Measurements from ENCODE around the gene IL31.

The IL31 gene

DNA sequence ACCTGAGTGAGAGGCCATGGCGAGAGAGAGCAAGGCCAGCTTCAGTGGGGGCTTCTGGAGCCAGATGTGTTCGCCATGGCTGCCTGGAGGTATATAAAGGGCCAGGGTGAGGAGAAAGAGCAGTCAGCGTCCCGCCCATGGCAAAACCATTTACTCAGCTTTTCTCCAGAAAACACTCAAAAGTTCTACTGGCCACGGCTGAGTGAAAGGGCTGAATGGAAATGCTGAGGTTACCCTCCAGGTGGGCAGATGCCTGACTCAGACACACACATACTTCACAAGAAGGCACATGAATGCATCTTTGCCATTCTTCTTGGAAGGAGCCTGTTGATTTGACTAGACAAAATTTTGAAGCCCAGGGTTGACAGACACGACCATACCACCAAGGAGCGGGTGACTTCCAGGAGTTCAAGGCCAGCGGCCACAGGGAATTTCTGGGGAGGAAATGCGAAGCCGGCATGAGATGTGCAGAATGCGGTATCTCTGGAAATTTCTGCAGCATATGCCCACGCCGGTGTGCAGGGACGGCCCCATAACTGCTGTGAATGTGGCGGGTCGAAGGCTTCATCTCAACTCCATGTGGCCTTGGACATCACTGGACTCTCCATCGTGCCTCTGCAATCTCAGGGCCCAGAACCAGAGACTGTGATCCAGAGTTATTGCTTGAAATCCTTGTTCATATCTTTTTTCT, at the start of gene IL31:
Gene IL31, minus strand, starts transcription at position 67 of the 691 bp plus-strand sequence. Its CDS starts 49 bp downstream, at position 18.
- Histone ChIP-seq H3K9ac (ENCODE audit: low read length) (no peak within 1 kb of the TSS), H3K27me3 (ENCODE audit: control insufficient read depth, insufficient read depth, low read length) (no peaks in the 10 kb centered on the region), H3K27ac (ENCODE audit: low read depth, low read length) (no peak within 1 kb of the TSS), H3K4me1 (ENCODE audit: control insufficient read depth, insufficient read depth, low read length) (no peaks in the 10 kb centered on the region), H3K36me3 (ENCODE audit: control insufficient read depth, insufficient read depth, low read length) (no peaks in the 10 kb centered on the region), H3K4me3 (ENCODE audit: low read length) (no peak within 1 kb of the TSS)

DNA sequence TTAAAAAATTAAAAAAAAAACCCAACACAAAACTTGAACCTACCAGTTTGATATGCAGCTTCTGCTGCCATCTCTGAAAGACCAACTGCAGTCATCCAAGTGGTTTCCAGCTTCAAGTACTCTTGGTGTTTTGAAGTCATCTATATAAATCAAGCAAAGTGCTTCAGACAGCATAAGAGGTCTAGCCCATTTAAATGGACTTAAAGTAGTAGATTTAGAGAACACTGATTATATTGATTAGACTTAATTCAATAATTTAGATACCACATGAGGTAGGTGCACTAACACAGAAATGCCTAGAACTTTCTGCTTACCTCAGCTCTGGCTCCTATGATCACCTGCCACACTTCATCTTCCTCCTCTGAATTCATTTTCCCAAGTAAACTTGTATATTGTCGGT, 42.4 kb upstream of the IL31 start:
- Histone ChIP-seq H3K9ac (ENCODE audit: low read length) (no peak overlapping the region), H3K27me3 (ENCODE audit: control insufficient read depth, insufficient read depth, low read length) (no peaks in the 10 kb centered on the region), H3K4me1 (ENCODE audit: control insufficient read depth, insufficient read depth, low read length) (no peaks in the 10 kb centered on the region), H3K27ac (ENCODE audit: low read depth, low read length) (no peak overlapping the region), H3K4me3 (ENCODE audit: low read length) (no peak overlapping the region), H3K36me3 (ENCODE audit: control insufficient read depth, insufficient read depth, low read length) (peaks cover 37% of the 10 kb centered on the region)

DNA sequence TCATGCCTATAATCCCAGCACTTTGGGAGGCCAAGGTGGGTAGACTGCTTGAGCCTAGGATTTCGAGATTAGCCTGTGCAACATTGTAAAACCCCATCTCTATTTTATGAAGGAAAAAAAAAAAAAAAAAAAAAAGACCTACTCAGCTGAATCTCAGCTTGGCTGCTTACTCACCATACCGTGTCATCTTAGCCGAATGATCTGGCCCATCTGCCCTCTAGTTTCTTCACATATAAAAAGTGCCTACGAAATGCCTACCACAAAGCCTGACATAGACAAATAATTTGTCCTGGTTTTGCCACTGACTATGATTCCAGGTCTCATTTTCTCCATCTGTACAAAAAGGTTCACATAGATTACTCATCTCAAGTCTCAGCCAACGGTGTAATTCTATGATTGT, 41.8 kb upstream of the IL31 start:
- H3K4me3 ChIP-seq (ENCODE audit: low read length) = no peak overlapping the region
- no peaks in the 10 kb centered on the region for H3K27me3 ChIP-seq (ENCODE audit: control insufficient read depth, insufficient read depth, low read length)
- peaks cover 35% of the 10 kb centered on the region for H3K36me3 ChIP-seq (ENCODE audit: control insufficient read depth, insufficient read depth, low read length)
- no peak overlapping the region for H3K27ac ChIP-seq (ENCODE audit: low read depth, low read length)
- H3K9ac ChIP-seq (ENCODE audit: low read length) = no peak overlapping the region
- H3K4me1 ChIP-seq (ENCODE audit: control insufficient read depth, insufficient read depth, low read length) = no peaks in the 10 kb centered on the region

DNA sequence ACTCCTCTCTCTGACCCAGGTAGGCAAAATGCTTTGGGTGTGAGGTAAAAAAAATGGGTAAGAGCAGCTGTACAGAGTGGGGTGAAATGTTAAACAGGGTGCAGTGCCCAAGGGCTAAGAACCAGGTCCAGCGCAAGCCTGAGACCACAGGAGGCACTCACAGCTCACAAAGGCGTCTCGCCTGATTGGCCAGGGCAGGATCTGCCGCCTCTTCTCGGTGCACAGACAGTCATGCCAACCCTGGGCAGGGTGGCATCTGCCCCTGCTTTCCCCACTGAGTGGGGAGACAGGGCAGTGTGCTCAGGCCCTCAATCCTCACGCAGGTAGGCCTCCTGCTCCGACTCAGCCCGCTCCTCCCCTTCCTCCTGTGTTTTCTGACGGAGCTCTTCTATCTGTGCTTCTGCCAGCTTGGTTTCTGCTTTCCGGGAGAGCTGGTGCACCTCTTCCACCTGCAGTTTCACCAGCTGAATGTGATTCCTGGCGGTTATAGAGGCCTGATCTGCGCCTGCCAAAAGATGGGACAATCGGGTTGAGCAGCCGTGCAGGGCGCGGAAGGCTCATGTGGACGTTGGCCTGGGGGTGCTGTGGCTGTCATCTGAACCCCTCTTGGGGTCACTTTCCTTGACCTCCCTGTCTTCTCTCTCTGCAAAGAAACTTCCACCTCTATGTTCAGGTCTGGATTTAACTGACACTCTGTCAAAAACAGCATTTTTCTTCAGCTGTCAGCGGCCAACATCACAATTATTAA, 34.2 kb upstream of the IL31 start:
- H3K4me1 ChIP-seq (ENCODE audit: control insufficient read depth, insufficient read depth, low read length) = no peaks in the 10 kb centered on the region
- peaks cover 24% of the 10 kb centered on the region for H3K36me3 ChIP-seq (ENCODE audit: control insufficient read depth, insufficient read depth, low read length)
- H3K9ac ChIP-seq (ENCODE audit: low read length) = no peak overlapping the region
- peaks cover 4% of the 10 kb centered on the region for H3K27me3 ChIP-seq (ENCODE audit: control insufficient read depth, insufficient read depth, low read length)
- no peak overlapping the region for H3K4me3 ChIP-seq (ENCODE audit: low read length)
- H3K27ac ChIP-seq (ENCODE audit: low read depth, low read length) = no peak overlapping the region

DNA sequence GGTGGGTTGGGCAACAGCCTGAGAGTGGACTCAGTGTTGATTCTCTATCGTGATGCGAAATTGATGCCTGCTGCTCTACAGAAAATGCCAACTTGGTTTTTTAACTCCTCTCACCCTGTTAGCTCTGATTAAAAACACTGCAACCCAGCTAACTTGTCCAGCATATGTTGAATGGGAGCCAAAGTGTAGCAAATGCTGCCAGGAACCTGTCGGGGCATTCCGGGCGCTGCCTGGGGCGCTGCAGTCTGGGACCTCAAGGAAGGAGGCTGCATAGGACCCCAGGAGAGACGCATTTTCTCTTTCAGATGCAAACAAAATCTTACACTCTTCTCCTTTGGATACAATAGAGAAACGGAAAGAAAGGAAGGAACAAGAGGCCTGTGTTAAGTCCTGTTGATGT, 33.4 kb upstream of the IL31 start:
- H3K36me3 ChIP-seq (ENCODE audit: control insufficient read depth, insufficient read depth, low read length) = peaks cover 20% of the 10 kb centered on the region
- H3K27ac ChIP-seq (ENCODE audit: low read depth, low read length) = no peak overlapping the region

DNA sequence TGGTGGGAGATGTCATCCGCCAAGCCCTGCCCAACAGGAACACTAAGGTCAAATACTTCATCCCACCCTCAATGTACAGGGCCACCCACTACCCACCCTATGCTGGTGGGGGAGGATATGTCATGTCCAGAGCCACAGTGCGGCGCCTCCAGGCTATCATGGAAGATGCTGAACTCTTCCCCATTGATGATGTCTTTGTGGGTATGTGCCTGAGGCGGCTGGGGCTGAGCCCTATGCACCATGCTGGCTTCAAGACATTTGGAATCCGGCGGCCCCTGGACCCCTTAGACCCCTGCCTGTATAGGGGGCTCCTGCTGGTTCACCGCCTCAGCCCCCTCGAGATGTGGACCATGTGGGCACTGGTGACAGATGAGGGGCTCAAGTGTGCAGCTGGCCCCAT, 33.0 kb upstream of the IL31 start:
- H3K36me3 ChIP-seq (ENCODE audit: control insufficient read depth, insufficient read depth, low read length) = peaks cover 20% of the 10 kb centered on the region

More for the DNA sequence above, 33.4 kb upstream of the IL31 start:
- Histone ChIP-seq H3K9ac (ENCODE audit: low read length) (no peak overlapping the region), H3K27me3 (ENCODE audit: control insufficient read depth, insufficient read depth, low read length) (peaks cover 7% of the 10 kb centered on the region), H3K4me3 (ENCODE audit: low read length) (no peak overlapping the region), H3K4me1 (ENCODE audit: control insufficient read depth, insufficient read depth, low read length) (no peaks in the 10 kb centered on the region)

DNA sequence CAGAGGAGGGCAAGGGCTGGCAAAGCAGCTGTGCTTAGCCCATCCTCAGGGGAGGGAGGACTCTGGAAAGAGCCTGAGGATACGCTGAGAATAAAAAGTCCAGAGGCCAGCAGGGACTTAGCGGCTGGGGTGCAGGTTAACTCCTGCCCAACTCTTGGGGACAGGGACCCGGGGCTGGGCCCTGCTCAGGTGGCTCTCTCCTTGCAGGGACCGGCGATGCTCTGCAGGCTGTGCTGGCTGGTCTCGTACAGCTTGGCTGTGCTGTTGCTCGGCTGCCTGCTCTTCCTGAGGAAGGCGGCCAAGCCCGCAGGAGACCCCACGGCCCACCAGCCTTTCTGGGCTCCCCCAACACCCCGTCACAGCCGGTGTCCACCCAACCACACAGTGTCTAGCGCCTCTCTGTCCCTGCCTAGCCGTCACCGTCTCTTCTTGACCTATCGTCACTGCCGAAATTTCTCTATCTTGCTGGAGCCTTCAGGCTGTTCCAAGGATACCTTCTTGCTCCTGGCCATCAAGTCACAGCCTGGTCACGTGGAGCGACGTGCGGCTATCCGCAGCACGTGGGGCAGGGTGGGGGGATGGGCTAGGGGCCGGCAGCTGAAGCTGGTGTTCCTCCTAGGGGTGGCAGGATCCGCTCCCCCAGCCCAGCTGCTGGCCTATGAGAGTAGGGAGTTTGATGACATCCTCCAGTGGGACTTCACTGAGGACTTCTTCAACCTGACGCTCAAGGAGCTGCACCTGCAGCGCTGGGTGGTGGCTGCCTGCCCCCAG, 32.3 kb upstream of the IL31 start:
- Histone ChIP-seq H3K4me1 (ENCODE audit: control insufficient read depth, insufficient read depth, low read length) (no peaks in the 10 kb centered on the region), H3K27ac (ENCODE audit: low read depth, low read length) (no peak overlapping the region), H3K9ac (ENCODE audit: low read length) (no peak overlapping the region), H3K4me3 (ENCODE audit: low read length) (no peak overlapping the region), H3K27me3 (ENCODE audit: control insufficient read depth, insufficient read depth, low read length) (peaks cover 7% of the 10 kb centered on the region), H3K36me3 (ENCODE audit: control insufficient read depth, insufficient read depth, low read length) (peaks cover 17% of the 10 kb centered on the region)

More for the DNA sequence above, 33.0 kb upstream of the IL31 start:
- Histone ChIP-seq H3K9ac (ENCODE audit: low read length) (no peak overlapping the region), H3K4me1 (ENCODE audit: control insufficient read depth, insufficient read depth, low read length) (no peaks in the 10 kb centered on the region), H3K27me3 (ENCODE audit: control insufficient read depth, insufficient read depth, low read length) (peaks cover 7% of the 10 kb centered on the region), H3K27ac (ENCODE audit: low read depth, low read length) (no peak overlapping the region), H3K4me3 (ENCODE audit: low read length) (no peak overlapping the region)

DNA sequence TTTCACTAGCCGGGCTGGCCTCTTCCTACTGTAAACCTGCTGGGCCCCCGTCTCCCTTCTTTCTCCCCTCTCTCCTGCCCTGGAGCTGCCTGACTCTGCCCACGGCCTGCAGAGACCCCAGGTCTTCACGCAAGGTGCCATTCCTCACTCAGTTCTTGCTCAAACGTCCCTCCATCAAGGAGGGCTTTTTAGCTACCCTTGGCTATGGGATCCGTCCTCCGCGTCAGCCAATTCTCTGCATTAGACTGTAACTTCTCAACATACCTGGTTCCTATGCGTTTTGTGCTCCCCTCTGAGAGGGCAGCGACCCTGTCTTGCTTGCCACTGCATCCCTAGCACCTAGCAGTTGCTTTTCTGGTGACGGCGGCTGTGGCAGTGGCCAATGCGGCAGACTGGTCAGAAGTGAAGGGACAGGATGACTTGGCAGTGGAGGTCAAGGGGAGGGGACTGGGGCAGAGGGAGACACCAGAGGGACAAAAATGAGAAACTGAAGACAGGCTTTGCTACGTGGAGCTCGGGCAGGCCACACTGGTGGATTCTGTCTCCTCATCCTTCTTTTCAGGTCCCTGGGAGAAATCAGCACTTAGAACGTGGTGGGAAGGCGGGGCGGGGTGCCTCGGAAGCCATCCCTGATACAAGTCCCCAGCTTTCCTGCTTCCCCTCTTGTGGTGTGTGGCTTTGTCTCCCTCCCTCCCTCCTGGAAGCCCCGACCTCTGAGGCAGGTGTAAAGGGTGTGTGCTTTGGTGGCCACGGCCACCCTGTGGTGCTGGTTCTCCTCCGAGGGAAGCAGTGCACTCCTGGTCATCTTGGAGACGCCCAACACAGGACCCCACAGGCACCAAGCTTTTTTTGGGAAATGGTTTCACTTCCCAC, 31.3 kb upstream of the IL31 start:
- Histone ChIP-seq H3K27me3 (ENCODE audit: control insufficient read depth, insufficient read depth, low read length) (peaks cover 10% of the 10 kb centered on the region), H3K4me3 (ENCODE audit: low read length) (no peak overlapping the region), H3K36me3 (ENCODE audit: control insufficient read depth, insufficient read depth, low read length) (peaks cover 14% of the 10 kb centered on the region), H3K4me1 (ENCODE audit: control insufficient read depth, insufficient read depth, low read length) (no peaks in the 10 kb centered on the region), H3K9ac (ENCODE audit: low read length) (no peak overlapping the region), H3K27ac (ENCODE audit: low read depth, low read length) (no peak overlapping the region)

DNA sequence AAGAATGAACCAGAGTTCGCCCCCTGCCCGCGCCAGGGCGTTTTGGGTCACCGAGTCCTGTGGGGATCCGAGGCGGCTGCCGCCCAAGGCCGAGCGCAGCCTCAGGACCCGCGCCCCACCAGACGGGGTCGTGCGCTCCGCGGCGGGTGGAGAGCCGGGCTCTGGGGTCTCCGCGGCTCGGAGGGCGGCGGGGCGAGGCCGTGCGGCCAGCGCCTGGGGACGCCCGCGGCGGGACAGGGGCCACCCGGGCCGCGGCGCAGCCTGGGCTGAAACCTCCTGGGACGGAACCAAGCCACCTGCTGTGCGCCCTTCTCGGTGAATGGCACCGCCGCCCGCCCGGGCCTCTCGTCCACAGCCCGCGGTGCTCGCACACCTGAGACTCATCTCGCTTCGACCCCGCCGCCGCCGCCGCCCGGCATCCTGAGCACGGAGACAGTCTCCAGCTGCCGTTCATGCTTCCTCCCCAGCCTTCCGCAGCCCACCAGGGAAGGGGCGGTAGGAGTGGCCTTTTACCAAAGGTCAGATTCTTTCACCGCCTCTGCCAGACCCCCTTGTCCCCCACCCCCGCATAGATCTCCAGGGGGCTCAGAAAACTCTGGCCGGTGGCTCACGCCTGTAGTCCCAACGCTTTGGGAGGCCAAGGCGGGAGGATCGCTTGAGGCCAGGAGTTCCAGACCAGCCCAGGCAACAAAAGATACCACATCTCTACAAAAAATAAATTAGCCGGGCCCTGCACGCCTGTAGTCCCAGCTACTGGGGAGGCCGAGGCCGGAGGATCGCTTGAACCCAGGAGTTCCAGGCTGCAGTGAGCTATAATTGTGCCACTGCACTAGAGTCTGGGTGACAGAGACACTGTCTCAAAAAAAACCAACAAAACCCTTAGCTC, 30.4 kb upstream of the IL31 start:
- H3K9ac ChIP-seq (ENCODE audit: low read length) = no peak overlapping the region
- no peak overlapping the region for H3K27ac ChIP-seq (ENCODE audit: low read depth, low read length)
- peaks cover 14% of the 10 kb centered on the region for H3K36me3 ChIP-seq (ENCODE audit: control insufficient read depth, insufficient read depth, low read length)
- H3K4me3 ChIP-seq (ENCODE audit: low read length) = peak overlapping the region; percentile 69
- H3K4me1 ChIP-seq (ENCODE audit: control insufficient read depth, insufficient read depth, low read length) = no peaks in the 10 kb centered on the region
- H3K27me3 ChIP-seq (ENCODE audit: control insufficient read depth, insufficient read depth, low read length) = peaks cover 10% of the 10 kb centered on the region

DNA sequence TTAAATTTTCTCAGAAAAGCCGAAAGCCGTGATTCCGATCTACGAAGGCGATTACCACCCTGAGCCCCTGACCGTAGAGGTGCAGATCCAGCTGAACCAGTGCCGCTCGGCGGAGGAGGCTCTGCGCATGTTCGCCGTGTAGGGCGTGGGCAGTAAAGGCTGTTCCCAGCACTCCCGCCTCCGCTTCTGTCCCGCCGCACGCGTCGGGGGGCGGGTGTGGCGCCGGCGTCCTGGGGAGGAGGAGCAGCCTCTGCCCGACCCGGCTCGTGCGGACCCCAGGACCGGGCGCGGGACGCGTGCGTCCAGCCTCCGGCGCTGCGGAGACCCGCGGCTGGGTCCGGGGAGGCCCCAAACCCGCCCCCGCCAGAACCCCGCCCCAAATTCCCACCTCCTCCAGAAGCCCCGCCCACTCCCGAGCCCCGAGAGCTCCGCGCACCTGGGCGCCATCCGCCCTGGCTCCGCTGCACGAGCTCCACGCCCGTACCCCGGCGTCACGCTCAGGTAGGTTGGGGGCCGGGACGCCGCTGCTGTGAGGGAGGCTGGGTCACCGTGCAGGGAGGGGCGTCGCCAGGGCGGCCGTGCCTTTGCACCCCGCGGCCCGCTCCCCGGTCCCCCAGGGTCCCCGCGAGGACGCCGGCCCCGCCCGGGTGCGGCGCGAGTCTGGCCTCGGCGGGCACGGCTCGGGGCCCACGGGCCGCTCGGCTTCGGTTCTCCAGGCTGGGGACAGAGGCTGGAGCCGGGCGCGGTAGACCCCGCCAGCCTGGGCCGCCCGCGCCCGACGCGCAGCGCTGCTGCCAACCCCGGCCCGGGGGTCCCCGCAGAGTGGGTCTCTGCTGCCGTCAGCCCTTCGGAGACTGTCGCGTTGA, 29.5 kb upstream of the IL31 start, which contains the start of gene B3GNT4:
Gene B3GNT4, plus strand, starts transcription at position 409 of the 866 bp plus-strand sequence. CDS start 910 bp downstream, outside the sequence.
- H3K36me3 ChIP-seq (ENCODE audit: control insufficient read depth, insufficient read depth, low read length) = peaks cover 14% of the 10 kb centered on the region
- H3K27me3 ChIP-seq (ENCODE audit: control insufficient read depth, insufficient read depth, low read length) = peaks cover 10% of the 10 kb centered on the region
- H3K27ac ChIP-seq (ENCODE audit: low read depth, low read length) = no peak within 1 kb of the TSS
- H3K4me3 ChIP-seq (ENCODE audit: low read length) = peak within 1 kb of the TSS; percentile 69
- H3K4me1 ChIP-seq (ENCODE audit: control insufficient read depth, insufficient read depth, low read length) = no peaks in the 10 kb centered on the region
- no peak within 1 kb of the TSS for H3K9ac ChIP-seq (ENCODE audit: low read length)
